COLO829 (cell line): Measurements from ENCODE around the gene NLK.

Experiments
- DNase-seq: peaks from one replicate; pipeline ENCODE4 v3.0.0; 2012; ENCODE audit warnings: low spot score

Gene NLK

GRCh38 chr17:28113269-28113668, 70.8 kb downstream of the NLK start:
- DNase-seq: no peak

- DNase-seq: no peak
Measured at GRCh38 chr17:28115046-28115445, 72.6 kb downstream of the NLK start.

- no peak for DNase-seq
Measured at GRCh38 chr17:28117304-28117703, 74.8 kb downstream of the NLK start.

GRCh38 chr17:28118362-28118761, 75.9 kb downstream of the NLK start:
- no peak for DNase-seq

GRCh38 chr17:28119046-28119445, 76.6 kb downstream of the NLK start:
- DNase-seq: no peak

- no peak for DNase-seq
Measured at GRCh38 chr17:28119560-28119959, 77.1 kb downstream of the NLK start.

GRCh38 chr17:28120766-28121165, 78.3 kb downstream of the NLK start:
- no peak for DNase-seq

GRCh38 chr17:28124962-28125361, 82.5 kb downstream of the NLK start:
- peak; percentile 14 for DNase-seq

GRCh38 chr17:28125526-28126378, 83.3 kb downstream of the NLK start:
- DNase-seq: no peak

GRCh38 chr17:28127196-28127595, 84.7 kb downstream of the NLK start:
- DNase-seq: no peak

GRCh38 chr17:28128779-28129178, 86.3 kb downstream of the NLK start:
- DNase-seq: no peak

- no peak for DNase-seq
Measured at GRCh38 chr17:28130472-28130871, 88.0 kb downstream of the NLK start.

- DNase-seq: no peak
Measured at GRCh38 chr17:28131599-28131998, 89.1 kb downstream of the NLK start.

GRCh38 chr17:28133562-28133970, 91.1 kb downstream of the NLK start:
- peak; percentile 15 for DNase-seq

GRCh38 chr17:28136923-28137322, 94.4 kb downstream of the NLK start:
- no peak for DNase-seq

GRCh38 chr17:28139822-28140221, 97.3 kb downstream of the NLK start:
- DNase-seq: no peak

- DNase-seq: no peak
Measured at GRCh38 chr17:28141313-28141712, 98.8 kb downstream of the NLK start.

GRCh38 chr17:28141773-28142172, 99.3 kb downstream of the NLK start:
- no peak for DNase-seq

- DNase-seq: no peak
Measured at GRCh38 chr17:28142305-28142704, 99.8 kb downstream of the NLK start.

GRCh38 chr17:28144019-28144418, 101.5 kb downstream of the NLK start:
- no peak for DNase-seq

- peak; percentile 37 for DNase-seq
Measured at GRCh38 chr17:28145348-28145747, 102.9 kb downstream of the NLK start.

- no peak for DNase-seq
Measured at GRCh38 chr17:28147017-28147416, 104.5 kb downstream of the NLK start.

- no peak for DNase-seq
Measured at GRCh38 chr17:28151001-28151400, 108.5 kb downstream of the NLK start.

GRCh38 chr17:28154214-28154613, 111.7 kb downstream of the NLK start:
- no peak for DNase-seq
